A673 (cell line): ENCODE results near the gene WDR11.

ENCODE experiments used
- EZH2 ChIP-seq: fragments of 200-600 bp; sonication (generic); IDR thresholded peaks from 2 replicates; pipeline ENCODE4 v1.6.1; 2017; ENCODE audit warnings: borderline replicate concordance, low read depth, mild to moderate bottlenecking, mixed read lengths, antibody characterized with exemption, low read length; ENCODE audit not compliant: poor library complexity, severe bottlenecking
- TF ChIP-seq, protein P1 (sequence below): fragments of 300-800, 200-600 bp; sonication (generic); conservative IDR thresholded peaks from 2 replicates; pipeline ENCODE4 v1.5.1; 2017; ENCODE audit warnings: low read depth, mild to moderate bottlenecking, antibody characterized with exemption, low read length, moderate library complexity, mixed read lengths

DNA sequence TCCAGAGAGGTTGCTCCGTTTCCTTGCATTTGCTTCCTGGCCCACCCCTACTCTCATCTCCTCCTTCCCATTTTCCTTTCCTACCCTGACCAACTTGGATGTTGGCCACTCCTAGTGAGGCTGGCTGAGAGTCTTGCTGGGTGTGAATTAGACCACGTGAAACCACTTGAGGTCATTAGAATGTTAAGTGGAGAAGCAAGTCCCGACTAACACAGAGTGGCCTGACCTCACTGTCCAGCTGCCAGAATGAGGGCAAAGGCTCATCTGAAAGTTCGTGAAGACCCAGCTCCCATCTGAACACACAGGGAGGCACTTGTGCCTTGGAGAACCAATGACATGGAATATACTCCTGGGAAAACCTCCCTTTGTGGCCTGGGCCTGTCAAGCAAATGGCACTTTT, 80.8 kb downstream of the WDR11 start:
- TF ChIP-seq, protein P1, sequence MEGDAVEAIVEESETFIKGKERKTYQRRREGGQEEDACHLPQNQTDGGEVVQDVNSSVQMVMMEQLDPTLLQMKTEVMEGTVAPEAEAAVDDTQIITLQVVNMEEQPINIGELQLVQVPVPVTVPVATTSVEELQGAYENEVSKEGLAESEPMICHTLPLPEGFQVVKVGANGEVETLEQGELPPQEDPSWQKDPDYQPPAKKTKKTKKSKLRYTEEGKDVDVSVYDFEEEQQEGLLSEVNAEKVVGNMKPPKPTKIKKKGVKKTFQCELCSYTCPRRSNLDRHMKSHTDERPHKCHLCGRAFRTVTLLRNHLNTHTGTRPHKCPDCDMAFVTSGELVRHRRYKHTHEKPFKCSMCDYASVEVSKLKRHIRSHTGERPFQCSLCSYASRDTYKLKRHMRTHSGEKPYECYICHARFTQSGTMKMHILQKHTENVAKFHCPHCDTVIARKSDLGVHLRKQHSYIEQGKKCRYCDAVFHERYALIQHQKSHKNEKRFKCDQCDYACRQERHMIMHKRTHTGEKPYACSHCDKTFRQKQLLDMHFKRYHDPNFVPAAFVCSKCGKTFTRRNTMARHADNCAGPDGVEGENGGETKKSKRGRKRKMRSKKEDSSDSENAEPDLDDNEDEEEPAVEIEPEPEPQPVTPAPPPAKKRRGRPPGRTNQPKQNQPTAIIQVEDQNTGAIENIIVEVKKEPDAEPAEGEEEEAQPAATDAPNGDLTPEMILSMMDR, result no peak
- TF ChIP-seq EZH2, result no peak
